Retinal pigment epithelial cell (primary cell): ENCODE results near the gene VEGFB.

Experiments
- DNase-seq: peaks from one replicate; pipeline ENCODE4 v3.0.0-alpha.2; 2010; ENCODE audit warnings: low read depth
- H3K4me3 ChIP-seq: 2 replicates; pipeline ENCODE4 v1.5.1; 2011; ENCODE audit warnings: mild to moderate bottlenecking, low read length, control low read depth, moderate library complexity
- CTCF ChIP-seq: conservative IDR thresholded peaks from 2 replicates; pipeline ENCODE4 v1.5.1; 2011; ENCODE audit warnings: low read depth, low read length, control low read depth, inconsistent platforms

The VEGFB gene

GRCh38 chr11:64198511-64198910 is 35.9 kb upstream of the VEGFB start:
- DNase-seq, result no peak
- H3K4me3 ChIP-seq, result no peak overlapping the region
- TF ChIP-seq CTCF, result no peak

GRCh38 chr11:64201543-64201942 is 32.8 kb upstream of the VEGFB start:
- DNase-seq, result no peak
- H3K4me3 ChIP-seq, result no peak overlapping the region
- TF ChIP-seq CTCF, result no peak

- no peak for DNase-seq
- TF ChIP-seq CTCF, result no peak
- no peak overlapping the region for H3K4me3 ChIP-seq
Observed at GRCh38 chr11:64202992-64203391, 31.4 kb upstream of the VEGFB start.

- no peak for DNase-seq
- H3K4me3 ChIP-seq, result no peak overlapping the region
- TF ChIP-seq CTCF, result no peak
Observed at GRCh38 chr11:64203421-64204079, 30.8 kb upstream of the VEGFB start.

- no peak for TF ChIP-seq CTCF
- DNase-seq, result no peak
- no peak overlapping the region for H3K4me3 ChIP-seq
Observed at GRCh38 chr11:64204080-64204440, 30.3 kb upstream of the VEGFB start.

GRCh38 chr11:64204464-64204989 is 29.9 kb upstream of the VEGFB start:
- TF ChIP-seq CTCF, result peak; percentile 91
- no peak overlapping the region for H3K4me3 ChIP-seq
- DNase-seq, result peak; percentile 82
